BE2C (cell line): ENCODE results near the gene ZNF224.
A peak's percentile ranks its signal among the peaks of the same experiment; 100 is the strongest.

Experiments used
- DNase-seq: peaks from one replicate; pipeline ENCODE4 v3.0.0-alpha.2; 2020
- H3K27me3 ChIP-seq: fragments of 250-450 bp; sonication (Bioruptor Pico); 2 replicates; pipeline ENCODE4 v1.5.1; 2020; ENCODE audit warnings: mild to moderate bottlenecking
- H3K36me3 ChIP-seq: fragments of 250-450 bp; sonication (Bioruptor Pico); 2 replicates; pipeline ENCODE4 v1.5.1; 2020; ENCODE audit warnings: mild to moderate bottlenecking
- H3K4me1 ChIP-seq: fragments of 250-450 bp; sonication (Bioruptor Pico); 2 replicates; pipeline ENCODE4 v1.5.1; 2020
- H3K4me3 ChIP-seq: 2 replicates; pipeline ENCODE4 v1.5.1; 2011; ENCODE audit warnings: low read depth, low read length
- H3K9me3 ChIP-seq: fragments of 250-450 bp; sonication (Bioruptor Pico); 2 replicates; pipeline ENCODE4 v1.5.1; 2020
- TF ChIP-seq, protein P1 (sequence below): IDR thresholded peaks from 2 replicates; pipeline ENCODE4 v1.5.1; 2012; ENCODE audit warnings: mild to moderate bottlenecking, low read depth, low read length

Gene ZNF224

DNA sequence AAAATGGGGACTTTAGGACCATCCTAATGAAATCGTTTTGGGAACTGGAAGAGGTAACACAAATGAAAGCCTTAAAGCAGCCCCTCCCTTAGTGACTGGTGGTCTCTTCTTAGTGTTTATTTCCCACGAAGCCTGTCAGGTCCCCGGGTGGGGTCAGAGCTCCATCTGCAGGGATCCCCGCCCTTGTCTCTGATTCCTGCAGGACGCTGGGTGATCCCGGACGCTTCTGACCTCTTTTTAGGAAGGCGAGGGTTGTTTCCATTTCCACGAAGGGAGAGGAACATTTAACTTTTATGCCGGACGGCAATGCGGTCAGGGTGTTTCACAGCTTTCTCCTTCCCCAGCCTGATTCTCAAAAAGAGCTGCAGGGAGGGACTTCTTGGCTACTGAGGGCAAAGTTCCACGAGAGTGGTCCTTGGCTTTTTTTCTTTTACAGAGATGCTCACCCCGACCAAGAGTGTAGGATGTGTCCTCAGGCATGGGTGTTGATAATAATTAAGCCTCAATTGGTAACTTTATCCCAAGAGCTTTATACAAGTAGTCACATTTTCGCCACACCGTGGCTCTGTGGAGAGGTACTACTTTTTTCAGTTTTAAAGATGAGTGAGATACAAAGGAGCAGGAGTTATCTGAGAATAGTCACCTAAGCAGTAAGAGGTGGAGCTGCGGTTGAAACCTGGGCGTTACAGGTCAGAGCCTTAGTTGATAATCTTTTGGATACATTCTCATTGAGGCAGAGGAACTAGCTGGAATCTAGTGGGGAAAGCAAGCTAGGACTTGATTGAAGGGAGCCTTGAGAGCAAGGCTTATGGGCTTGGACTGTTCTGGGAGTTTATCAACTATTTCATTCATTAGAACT, 21.4 kb upstream of the ZNF224 start:
- Histone ChIP-seq H3K36me3 (no peaks in the 10 kb centered on the region; the same call in 1 of the 2 replicates), H3K9me3 (no peaks in the 10 kb centered on the region; the same call in 1 of the 2 replicates), H3K4me3 (peak overlapping the region; percentile 85), H3K4me1 (no peaks in the 10 kb centered on the region), H3K27me3 (no peaks in the 10 kb centered on the region)
- DNase-seq: no peak
- TF ChIP-seq, protein P1, sequence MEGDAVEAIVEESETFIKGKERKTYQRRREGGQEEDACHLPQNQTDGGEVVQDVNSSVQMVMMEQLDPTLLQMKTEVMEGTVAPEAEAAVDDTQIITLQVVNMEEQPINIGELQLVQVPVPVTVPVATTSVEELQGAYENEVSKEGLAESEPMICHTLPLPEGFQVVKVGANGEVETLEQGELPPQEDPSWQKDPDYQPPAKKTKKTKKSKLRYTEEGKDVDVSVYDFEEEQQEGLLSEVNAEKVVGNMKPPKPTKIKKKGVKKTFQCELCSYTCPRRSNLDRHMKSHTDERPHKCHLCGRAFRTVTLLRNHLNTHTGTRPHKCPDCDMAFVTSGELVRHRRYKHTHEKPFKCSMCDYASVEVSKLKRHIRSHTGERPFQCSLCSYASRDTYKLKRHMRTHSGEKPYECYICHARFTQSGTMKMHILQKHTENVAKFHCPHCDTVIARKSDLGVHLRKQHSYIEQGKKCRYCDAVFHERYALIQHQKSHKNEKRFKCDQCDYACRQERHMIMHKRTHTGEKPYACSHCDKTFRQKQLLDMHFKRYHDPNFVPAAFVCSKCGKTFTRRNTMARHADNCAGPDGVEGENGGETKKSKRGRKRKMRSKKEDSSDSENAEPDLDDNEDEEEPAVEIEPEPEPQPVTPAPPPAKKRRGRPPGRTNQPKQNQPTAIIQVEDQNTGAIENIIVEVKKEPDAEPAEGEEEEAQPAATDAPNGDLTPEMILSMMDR: no peak

- Histone ChIP-seq H3K9me3 (no peaks in the 10 kb centered on the region), H3K27me3 (no peaks in the 10 kb centered on the region), H3K4me3 (no peak overlapping the region), H3K36me3 (peaks cover 4% of the 10 kb centered on the region), H3K4me1 (no peaks in the 10 kb centered on the region)
- TF ChIP-seq, protein P1: no peak
- DNase-seq: no peak
Measured at GRCh38 chr19:44076325-44076724, 17.8 kb upstream of the ZNF224 start.

- Histone ChIP-seq H3K4me3 (no peak overlapping the region), H3K9me3 (no peaks in the 10 kb centered on the region), H3K4me1 (no peaks in the 10 kb centered on the region), H3K36me3 (no peaks in the 10 kb centered on the region), H3K27me3 (no peaks in the 10 kb centered on the region)
- no peak for DNase-seq
- TF ChIP-seq, protein P1: no peak
Measured at GRCh38 chr19:44092108-44092507, 2.1 kb upstream of the ZNF224 start.

- Histone ChIP-seq H3K4me1 (no peaks in the 10 kb centered on the region), H3K27me3 (no peaks in the 10 kb centered on the region), H3K36me3 (peaks cover 55% of the 10 kb centered on the region), H3K4me3 (no peak overlapping the region), H3K9me3 (peaks cover 6% of the 10 kb centered on the region; the same call in 1 of the 2 replicates)
- TF ChIP-seq, protein P1: no peak
- DNase-seq: no peak
Measured at GRCh38 chr19:44107751-44108150, 13.6 kb downstream of the ZNF224 start.

GRCh38 chr19:44109458-44109857, 15.3 kb downstream of the ZNF224 start:
- no peak overlapping the region for H3K4me3 ChIP-seq
- H3K9me3 ChIP-seq: peaks cover 6% of the 10 kb centered on the region; the same call in 1 of the 2 replicates
- DNase-seq: no peak
- TF ChIP-seq, protein P1: no peak
- H3K4me1 ChIP-seq: no peaks in the 10 kb centered on the region
- H3K27me3 ChIP-seq: no peaks in the 10 kb centered on the region
- peaks cover 51% of the 10 kb centered on the region for H3K36me3 ChIP-seq

GRCh38 chr19:44111910-44112463, 17.8 kb downstream of the ZNF224 start:
- 0 out of 2 replicates have a peak, but pooled peaks cover 6% of the 10 kb centered on the region for H3K9me3 ChIP-seq
- peaks cover 34% of the 10 kb centered on the region for H3K36me3 ChIP-seq
- TF ChIP-seq, protein P1: no peak
- H3K4me3 ChIP-seq: peak overlapping the region; percentile 80
- peak; percentile 89 for DNase-seq
- H3K27me3 ChIP-seq: no peaks in the 10 kb centered on the region
- H3K4me1 ChIP-seq: no peaks in the 10 kb centered on the region
